Lower leg skin (tissue), 3 donors: ENCODE results near the gene GTPBP10.

Experiments used
- POLR2A ChIP-seq, 2 donors: fragments of 450-650 bp; IDR thresholded peaks; one replicate each; pipeline ENCODE4 v1.6.1; 2016 to 2017; ENCODE audit warnings: antibody characterized with exemption in 2 of 2, mild to moderate bottlenecking in 1 of 2, moderate library complexity in 1 of 2
- TF ChIP-seq, protein P1 (sequence below), 3 donors: fragments of 450-650 bp; IDR thresholded peaks; one replicate each; pipeline ENCODE4 v1.5.1; 2016; ENCODE audit warnings: antibody characterized with exemption in 3 of 3, mild to moderate bottlenecking in 3 of 3, moderate library complexity in 2 of 3

DNA sequence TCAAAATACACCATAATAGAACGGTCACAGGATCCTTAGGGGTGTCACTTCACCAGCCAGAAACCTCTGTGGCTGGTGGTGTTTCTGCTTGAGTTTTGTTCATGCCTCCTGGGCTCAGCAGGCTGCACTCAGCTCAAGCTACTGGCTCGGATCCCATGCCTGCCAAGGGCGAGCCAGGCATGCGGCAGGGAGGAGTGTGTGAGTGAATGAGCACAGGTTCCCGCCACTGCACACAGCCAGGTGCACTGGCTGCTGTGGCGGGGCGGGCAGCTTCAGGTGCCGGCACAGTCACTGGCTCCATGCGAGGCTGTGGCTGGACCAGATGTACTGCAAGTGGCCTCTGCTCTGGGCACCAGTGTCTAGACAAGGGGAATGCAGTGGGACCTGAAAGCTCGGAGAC, 86.2 kb downstream of the GTPBP10 start:
- TF ChIP-seq, protein P1, sequence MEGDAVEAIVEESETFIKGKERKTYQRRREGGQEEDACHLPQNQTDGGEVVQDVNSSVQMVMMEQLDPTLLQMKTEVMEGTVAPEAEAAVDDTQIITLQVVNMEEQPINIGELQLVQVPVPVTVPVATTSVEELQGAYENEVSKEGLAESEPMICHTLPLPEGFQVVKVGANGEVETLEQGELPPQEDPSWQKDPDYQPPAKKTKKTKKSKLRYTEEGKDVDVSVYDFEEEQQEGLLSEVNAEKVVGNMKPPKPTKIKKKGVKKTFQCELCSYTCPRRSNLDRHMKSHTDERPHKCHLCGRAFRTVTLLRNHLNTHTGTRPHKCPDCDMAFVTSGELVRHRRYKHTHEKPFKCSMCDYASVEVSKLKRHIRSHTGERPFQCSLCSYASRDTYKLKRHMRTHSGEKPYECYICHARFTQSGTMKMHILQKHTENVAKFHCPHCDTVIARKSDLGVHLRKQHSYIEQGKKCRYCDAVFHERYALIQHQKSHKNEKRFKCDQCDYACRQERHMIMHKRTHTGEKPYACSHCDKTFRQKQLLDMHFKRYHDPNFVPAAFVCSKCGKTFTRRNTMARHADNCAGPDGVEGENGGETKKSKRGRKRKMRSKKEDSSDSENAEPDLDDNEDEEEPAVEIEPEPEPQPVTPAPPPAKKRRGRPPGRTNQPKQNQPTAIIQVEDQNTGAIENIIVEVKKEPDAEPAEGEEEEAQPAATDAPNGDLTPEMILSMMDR (IDR thresholded peaks at IDR 0.05): no peak
- no peak for TF ChIP-seq POLR2A (IDR thresholded peaks at IDR 0.05)
